HG03565 (cell line): ENCODE results near the gene RFX4.

Experiments
- ATAC-seq: cut with Tn5 transposase; IDR thresholded peaks from one replicate; pipeline ENCODE4 v1.9.1; 2021; ENCODE audit warnings: mild to moderate bottlenecking, moderate library complexity; ENCODE audit not compliant: unreplicated experiment

The RFX4 gene

GRCh38 chr12:106758349-106759110 is 175.7 kb downstream of the RFX4 start:
- ATAC-seq: no peak

- no peak for ATAC-seq
These were observed 176.9 kb downstream of the RFX4 start for GRCh38 chr12:106759526-106760183.

GRCh38 chr12:106760184-106760531 is 177.4 kb downstream of the RFX4 start:
- peak; percentile 98 for ATAC-seq

GRCh38 chr12:106764220-106764619 is 181.4 kb downstream of the RFX4 start:
- ATAC-seq: no peak

GRCh38 chr12:106764738-106765137 is 181.9 kb downstream of the RFX4 start:
- no peak for ATAC-seq

- ATAC-seq: no peak
These were observed 183.6 kb downstream of the RFX4 start for GRCh38 chr12:106766393-106766826.

GRCh38 chr12:106767206-106767605 is 184.4 kb downstream of the RFX4 start:
- ATAC-seq: no peak

- ATAC-seq: no peak
These were observed 185.4 kb downstream of the RFX4 start for GRCh38 chr12:106767954-106768822.

- ATAC-seq: no peak
These were observed 186.3 kb downstream of the RFX4 start for GRCh38 chr12:106769078-106769477.

- ATAC-seq: no peak
These were observed 186.7 kb downstream of the RFX4 start for GRCh38 chr12:106769546-106769945.

- no peak for ATAC-seq
These were observed 188.6 kb downstream of the RFX4 start for GRCh38 chr12:106771425-106771824.

- no peak for ATAC-seq
These were observed 190.6 kb downstream of the RFX4 start for GRCh38 chr12:106773286-106774004.

GRCh38 chr12:106774005-106774807 is 191.4 kb downstream of the RFX4 start, which contains the start of gene RIC8B:
RIC8B (plus strand) TSS chr12:106774682; CDS start chr12:106774746, 64 bp downstream.
- ATAC-seq: peak; percentile 73

- no peak for ATAC-seq
These were observed 192.2 kb downstream of the RFX4 start for GRCh38 chr12:106774808-106775524.

GRCh38 chr12:106776897-106777296 is 194.1 kb downstream of the RFX4 start:
- ATAC-seq: no peak

- ATAC-seq: no peak
These were observed 197.3 kb downstream of the RFX4 start for GRCh38 chr12:106780010-106780631.

- ATAC-seq: no peak
These were observed 199.8 kb downstream of the RFX4 start for GRCh38 chr12:106782619-106783018.

GRCh38 chr12:106783515-106783914 is 200.7 kb downstream of the RFX4 start:
- no peak for ATAC-seq

GRCh38 chr12:106790020-106790419 is 207.2 kb downstream of the RFX4 start:
- ATAC-seq: no peak
